ENCODE results near the gene ZAR1L. TPM values are rescaled to one million over a fixed set of nuclear protein-coding genes. Genes with fewer than 3 reads are reported as not detected.

ZAR1L gene
- total RNA-seq, 1 donor from 2014 or later, result not detected

- DNase-seq, result no peak
- Histone ChIP-seq H3K9me3 (replicated peaks) (no peaks in the 10 kb centered on the region), H3K27ac (replicated peaks) (no peak overlapping the region), H3K4me3 (no peak overlapping the region), H3K4me1 (no peaks in the 10 kb centered on the region), H3K36me3 (no peaks in the 10 kb centered on the region), H3K27me3 (ENCODE audit: low read depth) (no peaks in the 10 kb centered on the region)
- no peak for TF ChIP-seq CTCF (IDR thresholded peaks at IDR 0.05; ENCODE audit: borderline replicate concordance)
- intact Hi-C loops (cut with micrococcal nuclease), result no loop called here
Measured at GRCh38 chr13:32340914-32341313, 25.8 kb upstream of the ZAR1L start.

DNA sequence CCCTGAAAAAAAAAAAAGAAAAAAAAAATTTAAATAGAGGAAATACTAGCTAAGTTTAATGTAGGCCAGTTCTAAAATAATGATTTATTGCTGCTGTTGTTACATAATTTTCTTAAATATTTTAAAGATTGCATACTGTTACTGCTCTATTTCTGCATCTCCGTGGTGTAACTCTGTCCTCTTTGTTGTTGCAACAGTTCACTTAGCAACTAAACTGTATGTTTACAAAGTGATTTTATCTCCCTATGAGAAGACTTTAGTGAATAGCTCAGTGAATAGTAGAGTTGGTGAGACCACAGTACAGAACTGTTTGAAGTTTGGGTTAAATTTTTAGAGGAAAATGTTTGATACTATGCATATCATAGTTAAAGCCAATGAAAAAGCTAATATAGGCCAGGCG is 19.5 kb upstream of the ZAR1L start:
- H3K36me3 ChIP-seq, result no peaks in the 10 kb centered on the region
- no peaks in the 10 kb centered on the region for H3K9me3 ChIP-seq (replicated peaks)
- intact Hi-C loops (cut with micrococcal nuclease), result no loop called here
- no peak for DNase-seq
- no peaks in the 10 kb centered on the region for H3K27me3 ChIP-seq (ENCODE audit: low read depth)
- no peaks in the 10 kb centered on the region for H3K4me1 ChIP-seq
- H3K4me3 ChIP-seq, result no peak overlapping the region
- H3K27ac ChIP-seq (replicated peaks), result no peak overlapping the region
- no peak for TF ChIP-seq CTCF (IDR thresholded peaks at IDR 0.05; ENCODE audit: borderline replicate concordance)

DNA sequence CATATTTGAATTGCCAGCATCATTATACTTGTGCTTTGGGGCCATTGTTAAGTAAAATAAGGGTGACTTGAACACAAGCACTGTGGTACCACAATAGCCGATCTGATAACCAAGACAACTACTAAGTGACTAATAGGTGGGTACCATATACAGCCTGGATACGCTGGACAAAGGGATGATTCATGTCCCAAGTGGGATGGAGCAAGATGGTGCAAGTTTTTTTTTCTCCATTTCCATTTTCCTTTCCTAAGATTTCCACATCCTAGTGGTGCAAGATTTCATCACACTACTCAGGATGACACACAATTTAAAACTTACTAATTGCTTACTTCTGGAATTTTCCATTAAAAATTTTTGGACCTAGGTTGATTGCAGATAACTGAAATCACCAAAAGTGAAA is 15.3 kb upstream of the ZAR1L start:
- H3K27ac ChIP-seq (replicated peaks), result no peak overlapping the region
- TF ChIP-seq CTCF (IDR thresholded peaks at IDR 0.05; ENCODE audit: borderline replicate concordance), result no peak
- H3K4me3 ChIP-seq, result no peak overlapping the region
- intact Hi-C loops (cut with micrococcal nuclease), result no loop called here
- DNase-seq, result no peak
- no peaks in the 10 kb centered on the region for H3K27me3 ChIP-seq (ENCODE audit: low read depth)
- H3K4me1 ChIP-seq, result no peaks in the 10 kb centered on the region
- H3K36me3 ChIP-seq, result no peaks in the 10 kb centered on the region
- no peaks in the 10 kb centered on the region for H3K9me3 ChIP-seq (replicated peaks)

GRCh38 chr13:32323912-32324311 is 8.7 kb upstream of the ZAR1L start:
- Histone ChIP-seq H3K4me1 (no peaks in the 10 kb centered on the region), H3K9me3 (replicated peaks) (no peaks in the 10 kb centered on the region), H3K4me3 (no peak overlapping the region), H3K27ac (replicated peaks) (no peak overlapping the region), H3K36me3 (no peaks in the 10 kb centered on the region), H3K27me3 (ENCODE audit: low read depth) (no peaks in the 10 kb centered on the region)
- intact Hi-C loops (cut with micrococcal nuclease), result no loop called here
- DNase-seq, result no peak
- no peak for TF ChIP-seq CTCF (IDR thresholded peaks at IDR 0.05; ENCODE audit: borderline replicate concordance)

DNA sequence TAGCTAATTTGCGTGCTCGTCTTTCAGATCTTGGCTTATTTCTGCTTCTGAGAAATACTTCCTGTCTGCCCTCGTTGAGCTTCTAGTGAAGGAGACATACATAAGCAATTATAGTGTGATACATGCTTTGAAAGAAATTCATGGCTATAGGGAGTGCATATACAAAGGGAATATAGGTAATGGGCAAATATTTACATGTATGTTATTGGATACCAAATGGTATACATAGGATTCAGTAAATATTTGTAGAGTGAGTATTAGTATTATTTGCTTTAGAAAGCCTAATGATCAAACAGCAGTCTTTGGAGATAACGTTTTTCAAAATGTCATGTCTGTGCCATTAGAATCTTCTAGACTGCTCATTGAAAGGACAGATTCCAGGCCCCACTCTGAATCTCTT is 5.4 kb upstream of the ZAR1L start:
- H3K4me1 ChIP-seq, result peaks cover 8% of the 10 kb centered on the region
- H3K36me3 ChIP-seq, result no peaks in the 10 kb centered on the region
- no peaks in the 10 kb centered on the region for H3K27me3 ChIP-seq (ENCODE audit: low read depth)
- no peak for DNase-seq
- no peak overlapping the region for H3K27ac ChIP-seq (replicated peaks)
- no peak overlapping the region for H3K4me3 ChIP-seq
- TF ChIP-seq CTCF (IDR thresholded peaks at IDR 0.05; ENCODE audit: borderline replicate concordance), result no peak
- intact Hi-C loops (cut with micrococcal nuclease), result no loop called here
- H3K9me3 ChIP-seq (replicated peaks), result no peaks in the 10 kb centered on the region

Measured in left ventricle myocardium inferior (tissue), 1 donor.